ENCODE measurements around the gene ULK4.
"Not testable (repeated sequence)": the region's sequence is repeated elsewhere in the genome, so short reads cannot be mapped to it uniquely, and the experiment has no call there.

The ULK4 gene

GRCh38 chr3:41556245-41556644 lies 405.7 kb downstream of the ULK4 start:
- not testable (repeated sequence) for DNase-seq

- DNase-seq: no peak
Measured at GRCh38 chr3:41532976-41533375, 428.9 kb downstream of the ULK4 start.

- no peak for DNase-seq
Measured at GRCh38 chr3:41526995-41527573, 434.8 kb downstream of the ULK4 start.

GRCh38 chr3:41525303-41526064 lies 436.4 kb downstream of the ULK4 start:
- DNase-seq: no peak

GRCh38 chr3:41523897-41524296 lies 438.0 kb downstream of the ULK4 start:
- no peak for DNase-seq

GRCh38 chr3:41522612-41523011 lies 439.3 kb downstream of the ULK4 start:
- DNase-seq: no peak

- no peak for DNase-seq
Measured at GRCh38 chr3:41521010-41521655, 440.8 kb downstream of the ULK4 start.

- no peak for DNase-seq
Measured at GRCh38 chr3:41519746-41520145, 442.2 kb downstream of the ULK4 start.

GRCh38 chr3:41518626-41519025 lies 443.3 kb downstream of the ULK4 start:
- DNase-seq: no peak

GRCh38 chr3:41508063-41508696 lies 453.7 kb downstream of the ULK4 start:
- DNase-seq: no peak

GRCh38 chr3:41507336-41508062 lies 454.4 kb downstream of the ULK4 start:
- DNase-seq: no peak

GRCh38 chr3:41503998-41504623 lies 457.8 kb downstream of the ULK4 start:
- no peak for DNase-seq

GRCh38 chr3:41502481-41502880 lies 459.4 kb downstream of the ULK4 start:
- DNase-seq: no peak

GRCh38 chr3:41502023-41502422 lies 459.9 kb downstream of the ULK4 start:
- DNase-seq: no peak

- DNase-seq: no peak
Measured at GRCh38 chr3:41498847-41499246, 463.1 kb downstream of the ULK4 start.

GRCh38 chr3:41490360-41490759 lies 471.5 kb downstream of the ULK4 start:
- DNase-seq: no peak

GRCh38 chr3:41489231-41489630 lies 472.7 kb downstream of the ULK4 start:
- no peak for DNase-seq

- no peak for DNase-seq
Measured at GRCh38 chr3:41488501-41488900, 473.4 kb downstream of the ULK4 start.

- DNase-seq: no peak
Measured at GRCh38 chr3:41485484-41485883, 476.4 kb downstream of the ULK4 start.

- no peak for DNase-seq
Measured at GRCh38 chr3:41482134-41482533, 479.8 kb downstream of the ULK4 start.

GRCh38 chr3:41478278-41478677 lies 483.6 kb downstream of the ULK4 start:
- no peak for DNase-seq

- DNase-seq: no peak
Measured at GRCh38 chr3:41477399-41478014, 484.4 kb downstream of the ULK4 start.
